RCC 7860 (cell line): ENCODE data around the gene HLF.

Experiments
- DNase-seq: peaks from one replicate; pipeline ENCODE4 v3.0.0-alpha.2; 2015; ENCODE audit warnings: low spot score
- FAIRE-seq: peaks from 2 replicates; lab custom pipeline; 2012; peaks lifted over from hg19 to GRCh38; lab: Jason Lieb, UNC

The HLF gene

DNA sequence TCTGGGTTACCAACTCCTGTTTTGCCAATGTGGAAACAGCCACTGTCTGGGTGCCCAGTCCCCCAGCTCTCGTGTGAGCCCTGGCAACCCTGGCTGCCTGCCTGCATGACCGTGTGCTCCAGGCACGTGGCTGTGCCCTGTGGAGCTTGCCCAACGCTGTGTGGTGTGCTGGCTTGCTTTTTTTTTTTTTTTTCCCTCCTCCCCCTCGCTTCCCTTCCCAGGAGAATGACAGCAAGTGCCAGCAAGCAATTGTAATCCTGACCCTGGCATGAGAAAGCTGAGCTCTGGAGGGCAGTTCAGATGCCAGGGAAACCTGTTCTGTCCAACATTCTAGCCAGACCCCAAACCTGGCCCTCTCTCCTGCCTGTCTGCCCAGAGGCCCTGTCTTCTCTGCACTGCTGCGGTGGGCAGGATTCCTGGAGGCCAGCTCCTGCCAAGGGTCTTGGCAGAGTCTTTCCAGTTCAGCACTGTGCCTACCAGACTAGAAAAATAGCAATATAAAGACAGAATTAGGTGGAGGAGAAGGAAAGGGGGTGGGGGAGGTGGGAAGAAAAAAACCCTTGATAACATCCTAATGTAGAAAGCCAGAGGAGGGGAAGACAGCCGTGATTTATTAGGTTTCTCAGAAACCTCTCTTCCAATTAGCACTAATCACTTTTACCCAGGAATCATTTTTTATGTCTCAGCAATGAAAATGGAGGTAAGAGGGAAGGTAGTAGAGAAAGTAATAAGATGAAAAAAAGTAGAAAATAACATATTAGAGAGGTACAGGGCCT lies 9.0 kb downstream of the HLF start:
- DNase-seq (no peak), FAIRE-seq (no peak)

- FAIRE-seq (no peak), DNase-seq (no peak)
Measured at GRCh38 chr17:55274355-55275255, 9.8 kb downstream of the HLF start.

- FAIRE-seq (no peak), DNase-seq (no peak)
Measured at GRCh38 chr17:55275894-55276804, 11.4 kb downstream of the HLF start.

DNA sequence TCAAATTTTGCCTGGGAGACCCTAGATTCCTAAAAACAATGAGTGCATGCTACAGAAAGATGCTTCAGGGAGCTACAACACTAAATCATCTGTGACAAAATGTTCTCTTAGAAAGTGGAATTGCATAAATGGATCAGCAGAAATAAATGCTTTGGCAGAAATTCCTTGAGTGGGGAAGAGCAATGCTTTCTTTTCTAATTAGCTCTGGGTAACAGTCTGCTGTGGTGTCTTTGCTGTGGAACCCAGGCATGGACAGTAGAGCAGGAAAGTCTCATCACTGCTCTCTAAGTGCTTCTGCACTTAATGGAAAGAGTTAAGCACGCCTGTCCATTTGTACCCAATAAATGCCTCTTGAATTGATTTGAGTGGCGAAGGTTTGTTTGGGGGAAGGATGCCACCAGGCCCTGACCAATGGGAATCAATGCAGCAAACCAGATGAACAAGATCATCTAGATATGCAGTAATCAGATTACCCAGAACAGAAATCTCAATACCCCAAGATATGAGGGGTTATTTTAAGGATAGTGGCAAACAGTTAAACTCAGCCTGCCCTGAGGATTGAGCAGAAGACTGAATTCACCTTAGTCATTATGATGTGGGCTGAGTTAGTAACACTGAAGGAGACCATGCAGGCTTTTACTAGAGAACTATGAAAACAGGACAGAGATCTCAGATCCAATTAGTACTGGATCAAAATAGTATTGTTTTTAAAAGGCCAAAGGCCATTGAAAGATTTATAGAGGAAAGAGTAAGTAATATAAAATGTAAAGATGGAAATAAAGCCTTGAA lies 13.6 kb downstream of the HLF start:
- FAIRE-seq (no peak), DNase-seq (no peak)

DNA sequence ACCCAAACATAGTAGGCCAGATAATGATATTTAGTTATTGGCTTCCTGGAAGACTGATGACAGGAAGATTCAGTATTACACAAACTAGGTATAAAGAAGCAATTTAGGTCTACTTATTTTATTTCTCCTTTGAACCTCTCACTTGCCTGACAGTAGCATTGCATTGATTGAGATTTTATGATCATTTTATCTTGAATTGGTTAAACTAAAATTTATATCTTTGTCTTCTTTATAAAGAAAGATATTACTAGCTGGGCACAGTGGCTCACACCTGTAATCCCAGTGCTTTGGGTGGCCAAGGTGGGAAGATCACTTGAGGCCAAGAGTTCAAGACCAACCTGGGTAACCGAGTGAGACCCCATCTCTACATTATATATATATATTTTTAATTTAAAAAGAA lies 14.4 kb downstream of the HLF start:
- no peak for DNase-seq
- no peak for FAIRE-seq

DNA sequence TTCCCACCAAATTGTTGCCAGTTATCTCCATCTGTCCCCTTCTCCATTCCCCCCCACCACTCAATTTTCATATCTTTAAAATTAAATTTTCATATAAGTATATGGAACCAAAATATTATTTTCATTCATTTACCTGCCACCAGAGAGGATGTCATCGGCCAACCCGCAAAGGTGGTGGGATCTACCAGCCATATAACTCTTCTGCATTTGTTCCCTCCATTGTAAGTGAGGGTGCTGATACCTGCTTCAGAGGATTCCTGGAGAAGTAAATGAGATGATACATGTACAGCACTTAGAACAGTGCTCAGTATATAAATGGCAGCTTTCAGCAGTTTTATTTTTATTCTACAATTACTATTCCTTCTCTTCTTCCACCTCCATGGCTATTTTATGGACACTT lies 15.0 kb downstream of the HLF start:
- DNase-seq: no peak
- no peak for FAIRE-seq

DNA sequence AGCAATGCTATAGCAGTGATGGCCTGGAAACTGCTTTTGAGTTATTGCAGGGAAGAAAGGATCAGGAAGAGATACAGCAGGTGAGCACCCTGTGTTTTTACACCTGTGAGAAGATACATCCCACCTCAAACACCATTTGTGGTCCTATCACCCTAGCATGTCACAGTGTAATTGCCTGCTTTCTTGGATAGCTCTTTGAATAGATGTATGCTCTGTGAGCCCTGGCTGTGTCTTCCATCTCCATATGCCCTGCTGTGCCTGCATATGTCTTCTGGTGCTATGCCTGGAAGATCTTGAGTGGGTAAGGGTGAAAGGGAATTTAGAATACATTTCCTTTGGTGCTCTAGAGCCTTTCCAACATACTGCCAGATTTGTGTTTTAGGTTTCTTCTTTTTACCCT lies 15.5 kb downstream of the HLF start:
- FAIRE-seq (no peak), DNase-seq (no peak)

- no peak for DNase-seq
- no peak for FAIRE-seq
Measured at GRCh38 chr17:55281649-55282378, 17.1 kb downstream of the HLF start.

DNA sequence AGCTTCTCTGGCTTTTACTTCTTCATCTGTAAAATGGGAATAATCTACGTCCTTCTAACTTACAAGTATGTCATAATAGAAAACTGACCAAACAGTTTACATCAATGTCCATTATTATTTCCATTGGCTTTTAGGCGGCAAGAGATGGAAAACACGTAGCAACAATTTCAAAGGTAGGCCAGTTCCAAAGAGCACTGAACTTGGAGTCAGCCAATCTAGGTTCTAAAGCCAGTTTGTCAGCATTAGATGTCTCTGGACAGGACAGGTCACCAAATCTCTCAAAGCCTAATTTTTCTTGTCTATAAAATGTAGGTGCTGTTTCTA lies 17.6 kb downstream of the HLF start:
- FAIRE-seq (no peak), DNase-seq (no peak)

DNA sequence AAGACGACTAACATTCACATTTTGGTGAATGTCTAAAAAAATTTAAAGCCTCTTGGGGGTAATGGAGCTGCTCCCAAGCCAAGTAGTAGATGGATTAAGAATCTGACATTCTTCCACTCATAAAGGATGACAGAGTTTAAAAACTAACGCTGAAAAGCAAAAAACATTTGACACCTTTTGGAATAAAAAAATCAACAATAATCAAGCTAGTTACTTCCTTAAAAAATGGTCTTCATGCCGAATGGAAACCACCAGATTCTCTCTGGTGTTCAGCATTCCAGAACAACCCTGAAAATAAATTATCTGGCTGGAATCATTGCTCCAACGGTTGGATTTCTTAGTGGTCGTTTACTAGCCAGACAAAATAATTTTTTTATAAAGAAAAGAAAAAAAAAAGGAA lies 18.0 kb downstream of the HLF start:
- no peak for FAIRE-seq
- no peak for DNase-seq

DNA sequence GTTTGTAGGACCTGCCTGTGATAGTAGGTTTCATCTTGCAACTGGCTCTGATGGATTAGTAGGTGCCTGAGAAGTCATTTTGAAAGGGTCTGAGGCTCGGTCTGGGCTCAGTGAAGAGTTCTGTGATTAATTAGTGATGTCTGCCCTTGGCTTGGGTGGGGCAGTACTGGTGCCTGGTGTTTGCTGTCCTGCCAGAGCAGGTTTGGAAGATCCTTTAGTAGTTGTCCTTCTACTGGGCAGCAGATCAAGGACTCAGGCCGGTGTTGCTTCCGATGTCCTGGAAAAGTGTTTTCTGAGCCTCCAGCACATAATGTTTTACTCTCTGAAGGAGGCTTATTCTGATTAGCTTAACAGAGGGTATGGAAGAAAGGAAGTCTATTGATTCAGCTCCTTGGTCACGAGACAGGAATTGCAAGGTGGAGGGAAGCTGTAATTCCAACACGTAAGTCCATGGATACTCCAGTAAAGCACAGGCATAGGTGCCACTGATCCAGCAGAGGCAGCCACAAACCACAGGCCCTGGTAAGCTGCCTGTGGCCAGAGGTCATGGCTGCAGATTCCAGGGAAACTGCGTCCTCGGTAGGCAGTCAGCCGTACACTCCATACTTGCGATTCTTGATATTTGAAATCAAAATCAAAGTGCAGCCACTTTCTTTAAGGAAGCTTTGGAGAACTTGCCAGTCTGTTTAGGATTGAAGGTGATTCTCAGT lies 18.7 kb downstream of the HLF start:
- DNase-seq: peak; percentile 70
- FAIRE-seq: peak; percentile 85

DNA sequence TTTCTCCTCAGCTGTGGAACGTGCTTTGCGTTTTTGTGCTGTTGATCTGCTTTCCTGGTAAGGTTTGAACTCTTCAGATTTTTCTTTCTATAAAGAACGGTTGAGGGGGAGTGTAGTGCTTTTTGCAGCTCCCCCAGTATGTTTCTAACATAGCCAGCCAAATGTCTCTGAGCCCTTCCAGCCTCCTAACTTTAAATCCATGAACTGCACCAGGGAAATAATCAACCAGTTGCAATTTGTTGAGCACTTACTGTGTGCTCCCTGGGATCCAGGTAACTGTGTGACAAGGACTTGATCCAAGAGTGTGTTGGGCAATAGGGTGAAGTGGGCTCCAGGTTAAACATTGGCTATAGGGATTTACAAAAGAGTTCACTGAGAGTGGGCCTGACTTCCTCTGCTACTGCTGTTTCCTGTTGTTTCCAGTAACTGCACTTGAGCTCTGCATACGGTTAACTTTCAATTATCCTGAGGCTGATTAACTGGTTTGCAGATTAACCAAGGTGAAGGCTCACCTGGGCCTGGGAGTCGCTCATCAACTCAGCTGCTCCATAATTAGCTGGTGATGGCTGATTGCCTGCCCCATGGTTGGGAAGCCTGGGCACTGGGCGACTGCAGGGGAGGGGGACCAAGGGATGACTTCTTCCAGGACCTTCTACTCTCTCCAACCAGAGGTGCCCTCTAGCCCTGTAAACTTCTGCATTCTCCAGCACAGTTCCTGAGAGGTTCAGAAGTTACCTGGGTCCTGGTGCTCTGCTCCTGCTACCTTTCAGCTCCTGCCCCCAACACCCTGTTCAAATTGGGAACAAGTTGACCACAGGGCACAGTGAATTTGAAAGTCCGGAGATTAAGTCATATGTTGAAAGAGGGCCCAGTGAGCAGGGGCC lies 19.5 kb downstream of the HLF start:
- FAIRE-seq (peak; percentile 61), DNase-seq (peak; percentile 26)

- no peak for FAIRE-seq
Measured at GRCh38 chr17:55284944-55285339, 20.2 kb downstream of the HLF start.

DNA sequence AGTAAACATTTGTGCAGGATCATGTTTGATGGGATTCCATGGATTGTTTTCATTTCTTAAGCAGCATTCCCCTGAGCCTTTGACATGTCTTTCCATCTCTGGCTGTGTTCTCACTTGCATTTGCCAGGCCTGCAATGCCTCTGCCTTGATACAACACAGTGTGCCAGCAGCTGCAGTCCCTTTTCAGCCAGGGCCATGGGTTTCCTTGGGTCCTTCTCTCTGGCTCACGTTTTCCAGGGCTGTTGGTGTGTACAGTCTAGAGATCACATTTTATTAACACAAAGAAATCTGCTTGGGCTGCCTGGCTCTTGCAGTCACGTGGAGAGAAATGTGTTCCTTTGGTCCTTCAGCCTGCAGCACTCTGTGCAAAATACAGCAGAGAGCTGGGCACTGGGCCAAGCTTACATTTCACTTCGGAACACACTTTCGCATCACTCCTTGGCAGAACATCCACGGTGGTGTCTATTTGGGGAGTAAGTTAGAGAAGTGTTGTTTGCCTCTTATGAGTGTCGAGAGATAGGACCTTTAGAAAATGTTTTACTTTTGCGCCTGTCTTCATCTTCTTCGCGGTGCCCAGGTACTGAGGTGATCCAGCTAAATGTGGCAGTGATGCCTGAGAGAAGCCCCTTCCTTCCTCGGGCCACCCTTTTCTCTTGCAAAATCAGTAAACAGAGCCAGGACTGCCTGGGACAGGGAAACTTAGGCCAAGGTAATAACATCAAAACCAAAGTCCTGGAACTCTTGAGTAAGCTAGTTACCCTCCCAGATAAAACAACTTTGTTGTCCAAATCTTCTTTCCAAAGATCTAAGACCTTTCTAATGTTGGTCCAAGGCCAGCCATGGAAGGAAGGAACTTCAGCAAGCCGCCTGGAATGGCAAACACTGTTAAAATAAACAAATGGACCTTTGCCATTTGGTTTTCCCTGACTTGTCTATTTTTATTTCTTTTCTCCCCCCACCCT lies 20.9 kb downstream of the HLF start:
- FAIRE-seq (no peak), DNase-seq (no peak)

More at GRCh38 chr17:55284944-55285339, 20.2 kb downstream of the HLF start:
- DNase-seq: no peak

DNA sequence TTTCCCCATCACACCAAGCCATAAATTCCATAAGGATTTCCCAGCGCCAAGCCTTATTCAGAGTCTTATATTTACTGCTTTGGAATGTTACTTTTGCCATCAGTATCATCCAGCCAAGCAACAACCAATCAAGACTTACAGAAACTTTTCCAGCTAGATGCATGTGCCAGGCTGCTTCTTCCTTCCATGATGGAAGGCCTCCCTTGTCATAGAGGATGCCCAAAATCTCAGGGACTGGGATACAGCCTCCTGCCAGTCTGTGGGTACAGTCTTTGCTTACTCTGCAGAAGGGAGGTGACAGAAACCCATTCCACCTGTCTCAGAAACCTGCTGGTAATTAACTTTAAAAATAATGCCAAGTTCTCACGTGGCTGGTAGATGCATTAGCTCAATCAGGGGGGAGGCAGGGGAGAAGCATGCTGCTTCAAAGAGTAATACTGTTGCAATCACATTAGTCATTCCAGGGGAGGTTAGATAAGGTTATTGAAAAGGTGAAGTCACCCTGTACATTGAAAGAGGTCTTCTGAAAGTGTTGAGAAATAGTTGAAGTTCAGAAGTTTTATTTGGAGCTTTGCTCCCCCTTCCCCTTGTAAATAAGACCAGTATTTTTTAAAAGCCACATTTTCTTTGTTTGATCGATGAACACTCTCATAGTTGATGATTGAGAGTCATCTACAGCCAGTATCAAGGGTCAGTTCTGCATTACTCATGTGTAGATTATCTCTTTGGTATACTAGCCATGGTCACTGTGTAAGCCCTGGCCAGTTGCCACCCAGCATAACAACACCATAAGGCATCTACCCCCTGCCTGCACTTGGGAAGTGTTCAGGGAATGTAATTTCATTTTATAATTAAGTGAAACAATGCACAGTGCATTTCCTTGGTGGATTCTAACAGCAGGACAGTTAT lies 22.2 kb downstream of the HLF start:
- FAIRE-seq (peak; percentile 87), DNase-seq (peak; percentile 79)
